GM18505 (cell line): ENCODE results near the gene OR51I1.

Experiments
- ATAC-seq: cut with Tn5 transposase; IDR thresholded peaks from one replicate; pipeline ENCODE4 v1.9.1; 2021; ENCODE audit not compliant: unreplicated experiment
- POLR2A ChIP-seq: IDR thresholded peaks from 4 replicates; pipeline ENCODE4 v1.6.1; 2011; ENCODE audit warnings: borderline replicate concordance; ENCODE audit not compliant: insufficient read depth, insufficient read length; ENCODE audit errors: extremely low read depth

Gene OR51I1

DNA sequence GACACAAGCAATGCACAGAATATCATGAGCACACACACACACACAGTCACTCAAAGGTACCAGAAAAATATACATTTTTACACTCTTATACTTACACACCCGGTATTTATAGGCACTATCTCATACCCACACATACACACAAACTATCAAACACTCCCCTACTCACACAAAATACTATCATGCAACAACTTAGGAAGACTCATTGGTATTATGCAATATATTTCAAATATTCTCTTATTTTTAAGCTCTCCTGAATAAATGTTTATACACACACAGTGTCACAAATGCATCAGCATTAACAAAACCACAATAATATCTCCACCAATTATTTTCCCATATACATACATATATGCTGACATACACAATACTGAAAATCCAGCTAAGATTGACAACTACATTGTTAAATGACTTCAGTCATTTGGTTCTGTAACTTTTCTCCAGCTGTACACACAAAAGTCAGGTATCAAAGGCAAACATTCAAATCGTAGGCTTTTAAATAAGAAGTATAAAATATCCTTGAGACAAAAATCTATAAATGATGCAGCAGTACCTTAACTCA, 2.6 kb upstream of the OR51I1 start:
- no peak for TF ChIP-seq POLR2A
- no peak for ATAC-seq

DNA sequence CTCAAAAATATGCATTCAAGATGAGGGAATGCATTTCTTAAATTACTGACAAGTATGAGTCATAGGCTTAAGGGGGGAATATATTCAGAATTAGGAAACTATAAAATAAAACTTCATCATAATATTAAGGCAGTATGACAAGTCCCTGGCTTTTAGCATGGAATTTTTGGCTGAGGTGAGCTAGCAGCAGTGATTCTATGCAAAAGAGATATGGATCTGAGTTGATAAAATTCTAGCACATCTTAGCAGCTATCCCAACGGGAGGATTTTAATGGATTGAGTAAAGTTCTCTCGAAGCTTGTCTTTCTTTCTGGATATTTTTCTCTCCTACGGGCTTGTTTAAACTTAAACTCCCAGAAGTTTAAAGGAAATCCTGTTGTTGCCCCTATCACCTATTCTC, 18.2 kb downstream of the OR51I1 start:
- no peak for ATAC-seq
- TF ChIP-seq POLR2A: no peak

DNA sequence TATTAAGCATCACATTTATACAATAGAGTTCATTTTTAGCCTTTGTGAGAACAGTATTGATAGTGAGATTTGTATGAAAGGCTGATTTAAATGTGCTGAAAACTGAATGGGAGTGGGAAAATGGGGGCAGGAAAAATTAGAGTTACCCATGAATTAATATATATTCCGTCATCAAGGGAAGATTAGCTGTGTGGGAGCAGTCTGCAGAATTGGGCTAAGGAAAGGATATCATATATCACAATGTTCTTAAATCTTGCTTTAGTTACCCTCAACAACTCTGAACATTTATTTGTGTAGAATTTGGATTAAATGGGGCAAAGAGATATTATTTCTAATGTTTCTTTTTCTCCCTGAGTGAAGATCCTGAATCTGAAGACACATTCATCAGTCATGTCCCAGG, 19.5 kb downstream of the OR51I1 start, which contains the start of gene OR51Q1:
TSS of gene OR51Q1 (plus strand) at position 301 of the 400 bp plus-strand sequence. CDS start at position 391, 90 bp downstream.
- TF ChIP-seq POLR2A: no peak
- no peak for ATAC-seq

DNA sequence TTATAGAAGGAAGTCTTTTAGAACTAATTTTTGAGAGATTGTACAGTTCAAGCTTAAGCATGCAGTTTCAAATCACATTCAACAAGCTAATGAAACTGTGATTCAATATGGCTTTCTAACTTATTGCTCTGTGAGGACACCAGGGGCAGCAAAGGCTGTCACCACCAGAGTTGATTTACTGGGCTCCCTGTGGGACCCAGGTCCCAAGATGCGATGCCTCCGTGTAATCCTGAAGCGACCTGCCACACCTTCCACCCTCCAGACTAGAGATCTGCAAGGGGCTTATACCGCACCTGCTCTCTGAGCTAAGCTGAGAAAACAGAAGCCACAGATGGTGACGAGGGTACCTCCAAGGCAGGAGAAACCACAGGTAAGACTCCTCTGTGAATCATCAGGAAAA, 20.3 kb downstream of the OR51I1 start:
- TF ChIP-seq POLR2A: no peak
- ATAC-seq: no peak

DNA sequence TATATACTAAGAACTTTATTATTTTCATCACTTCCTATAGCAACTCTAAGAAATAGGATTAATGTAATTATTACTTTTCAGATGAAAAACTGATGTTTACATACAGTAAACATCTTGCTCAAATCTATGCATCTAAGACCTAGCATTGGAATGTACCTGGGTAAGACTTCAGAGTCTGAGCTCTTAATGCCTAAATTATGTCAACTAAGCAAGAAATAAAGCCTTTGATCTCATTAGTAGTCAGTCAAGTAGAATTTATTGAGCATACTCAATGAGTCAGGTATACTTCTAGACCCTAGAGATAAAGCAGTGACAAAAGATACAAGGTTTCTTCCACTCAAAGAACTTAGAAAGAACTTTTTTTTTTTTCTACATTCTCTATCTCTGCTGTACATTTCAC, 36.1 kb downstream of the OR51I1 start:
- TF ChIP-seq POLR2A: no peak

DNA sequence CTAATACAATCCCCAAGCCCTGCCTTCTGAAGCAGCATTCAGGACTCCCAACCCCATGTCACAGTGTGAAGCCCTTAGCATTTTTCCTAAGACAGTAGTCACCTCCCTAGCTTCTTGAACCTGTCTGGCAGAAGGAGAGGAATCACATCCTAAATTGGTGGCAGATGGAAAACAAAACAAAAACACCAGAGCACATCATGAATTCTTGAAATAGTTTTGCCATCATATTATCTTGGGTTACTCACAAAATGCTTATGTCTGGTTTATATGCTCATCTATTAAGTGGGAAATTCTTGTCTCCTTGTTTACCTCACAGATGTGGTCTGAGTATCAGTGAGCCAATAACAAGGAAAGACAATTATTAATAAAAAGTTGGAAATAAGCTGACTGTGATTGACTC, 42.4 kb downstream of the OR51I1 start:
- TF ChIP-seq POLR2A: no peak
- no peak for ATAC-seq

More for the DNA sequence above, 36.1 kb downstream of the OR51I1 start:
- ATAC-seq: no peak

DNA sequence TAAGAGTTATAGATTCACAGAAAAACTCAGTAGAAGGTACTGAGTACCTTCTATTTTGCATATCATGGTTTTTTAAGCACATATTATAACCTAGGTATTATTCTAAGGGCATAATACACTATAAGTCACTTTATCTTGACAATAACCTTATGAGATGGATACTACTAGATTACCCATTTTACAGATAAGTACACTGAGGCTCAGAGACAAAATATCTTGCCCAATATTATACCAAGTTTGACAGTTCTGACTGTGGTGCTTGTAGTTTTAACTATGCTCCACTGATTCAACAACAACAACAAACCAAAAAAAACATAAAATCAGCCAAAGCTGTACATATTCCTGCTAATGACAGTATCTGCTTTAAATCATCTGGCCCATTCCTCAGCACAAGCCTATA, 47.2 kb downstream of the OR51I1 start:
- no peak for TF ChIP-seq POLR2A
- no peak for ATAC-seq
